Adrenal gland (tissue), 12 donors: ENCODE data around the gene CNTN3. TPM values are rescaled to one million over a fixed set of nuclear protein-coding genes. Genes with fewer than 3 reads are reported as not detected.

ENCODE experiments used
- DNase-seq, 7 donors: peaks; one replicate each; pipeline ENCODE4 v3.0.0-alpha.2; 2019 to 2020
- H3K27ac ChIP-seq, 5 donors: fragments of 200-600 bp; sonication (generic) in 4 of 5; 1 replicate in 3 of 5; 2 replicates in 2 of 5; pipeline versions ENCODE4 v1.5.1 to v1.8.0; 2016 to 2020; ENCODE audit warnings: mild to moderate bottlenecking in 1 of 5
- H3K27me3 ChIP-seq: fragments of 200-600 bp; 2 replicates; pipeline ENCODE4 v1.8.0; 2021
- H3K36me3 ChIP-seq, 2 donors: fragments of 200-600 bp; replicated peaks in 1 of 2; 1 replicate in 1 of 2; 2 replicates in 1 of 2; pipeline versions ENCODE4 v1.5.1 to v1.8.0; 2018 to 2022
- H3K4me1 ChIP-seq, 2 donors: fragments of 200-600 bp; replicated peaks in 1 of 2; 1 replicate in 1 of 2; 2 replicates in 1 of 2; pipeline versions ENCODE4 v1.5.1 to v1.8.0; 2018 to 2021
- H3K4me3 ChIP-seq, 4 donors: fragments of 200-600 bp; sonication (generic) in 3 of 4; one replicate each; pipeline ENCODE4 v1.5.1; 2016 to 2018
- H3K9me3 ChIP-seq, 3 donors: fragments of 200-600 bp; sonication (generic) in 1 of 3; replicated peaks in 1 of 3; 1 replicate in 2 of 3; 2 replicates in 1 of 3; pipeline versions ENCODE4 v1.5.1 to v1.8.0; 2016 to 2021
- CTCF ChIP-seq, 6 experiments: fragments of 450-650 bp in 4 of 6; fragments of 200-600 bp in 2 of 6; sonication (generic) in 1 of 6; IDR thresholded peaks; 1 replicate in 5 of 6; 2 replicates in 1 of 6; pipeline versions ENCODE4 v1.5.1 to v1.8.0; 2016 to 2021; ENCODE audit warnings: antibody characterized with exemption in 6 of 6, mild to moderate bottlenecking in 2 of 6, moderate library complexity in 1 of 6
- POLR2A ChIP-seq, 2 donors: fragments of 450-650 bp; IDR thresholded peaks; one replicate each; pipeline ENCODE4 v1.6.1; 2017; ENCODE audit warnings: antibody characterized with exemption in 2 of 2, mild to moderate bottlenecking in 2 of 2, moderate library complexity in 1 of 2
- WGBS, 4 donors: extraction: QIAGEN DNeasy Blood & Tissue Kit in 2 of 4; methylation state at CpG; one replicate each; pipeline versions ENCODE4 v1.1.5 to v1.1.7; 2013 to 2017; 5-methylcytosine and 5-hydroxymethylcytosine counted together
- intact Hi-C, 2 donors: fragments of 100-400 bp; cut with DNase I; formaldehyde crosslinking; loops; one replicate each; pipeline versions ENCODE4 v1.14.1 to v1.15.0; 2022 to 2023
- polyA plus RNA-seq, 3 donors: library from polyadenylated mRNA; stranded (reverse); fragments of 200-250 nt in 2 of 3; fragments of 350-450 nt in 1 of 3; fragmentation: Illumina TruSeq in 1 of 3; extraction: RNeasy Lipid Tissue Mini Kit (QIAGEN cat#74804) in 1 of 3; gene quantifications; one replicate each; pipeline ENCODE4 v1.2.3, GENCODE V29; 2013 to 2014
- total RNA-seq, 9 donors: library from RNA; depleted of rRNA in 4 of 9; stranded (reverse); fragments of >200 nt in 4 of 9; fragments of 120-200 nt in 1 of 9; fragmentation: NEBNext Ultra II Directional in 1 of 9; extraction: Animal tissue kit (Norgen Biotek cat#: 25700) in 1 of 9; gene quantifications; one replicate each; pipeline versions ENCODE4 v1.1.0 to v1.2.4, GENCODE V29; 2013 to 2023
- donor health status: healthy with polysubstance abuse.
- donor health status: Bipolar disorder and iron deficiency.
- donor health status: DM: yes; HTN: yes; CAD: no.
- donor health status: DM: no; HTN: no; CAD: no.
- donor health status: DM: no; HTN: no; CAD: no.
- donor health status: DM: yes; HTN: yes; CAD: no.

Gene CNTN3
- total and polyA plus RNA-seq, 12 donors, result 0.09 to 6.3 (median 1.5) TPM; not detected in 1

GRCh38 chr3:74599564-74599963, 14.9 kb downstream of the CNTN3 start:
- TF ChIP-seq CTCF (IDR thresholded peaks at IDR 0.05) (no peak), POLR2A (IDR thresholded peaks at IDR 0.05) (no peak)
- Histone ChIP-seq H3K36me3 (no peaks in the 10 kb centered on the region), H3K27me3 (no peaks in the 10 kb centered on the region), H3K4me1 (no peaks in the 10 kb centered on the region), H3K4me3 (no peak overlapping the region), H3K9me3 (no peaks in the 10 kb centered on the region), H3K27ac (no peak overlapping the region)
- intact Hi-C loops, result no loop called here
- no peak for DNase-seq
- 81 to 100% (median 91%) methylated on average over 2 of the region's 2 CpGs for WGBS, 4 donors

GRCh38 chr3:74593152-74593551, 21.3 kb downstream of the CNTN3 start:
- H3K27ac ChIP-seq, result no peak overlapping the region
- WGBS, 4 donors, result 81 to 87% (median 85%) methylated on average over 3 of the region's 3 CpGs
- TF ChIP-seq POLR2A (IDR thresholded peaks at IDR 0.05) (no peak), CTCF (IDR thresholded peaks at IDR 0.05) (no peak)

GRCh38 chr3:74592359-74592758, 22.1 kb downstream of the CNTN3 start:
- Histone ChIP-seq H3K27me3 (no peaks in the 10 kb centered on the region), H3K4me1 (no peaks in the 10 kb centered on the region), H3K4me3 (no peak overlapping the region), H3K36me3 (no peaks in the 10 kb centered on the region), H3K9me3 (no peaks in the 10 kb centered on the region), H3K27ac (no peak overlapping the region)
- intact Hi-C loops, result no loop called here
- TF ChIP-seq POLR2A (IDR thresholded peaks at IDR 0.05) (no peak), CTCF (IDR thresholded peaks at IDR 0.05) (no peak)
- DNase-seq, result no peak
- 34 to 48% (median 43%) methylated on average over 2 of the region's 2 CpGs for WGBS, 4 donors

More at GRCh38 chr3:74593152-74593551, 21.3 kb downstream of the CNTN3 start:
- Histone ChIP-seq H3K27me3 (no peaks in the 10 kb centered on the region), H3K36me3 (no peaks in the 10 kb centered on the region), H3K9me3 (no peaks in the 10 kb centered on the region), H3K4me1 (no peaks in the 10 kb centered on the region), H3K4me3 (no peak overlapping the region)
- DNase-seq, result no peak
- intact Hi-C loops, result no loop called here

GRCh38 chr3:74591946-74592345, 22.5 kb downstream of the CNTN3 start:
- H3K4me1 ChIP-seq, result no peaks in the 10 kb centered on the region
- no peak for DNase-seq
- H3K27ac ChIP-seq, result no peak overlapping the region
- intact Hi-C loops, result no loop called here
- no peaks in the 10 kb centered on the region for H3K36me3 ChIP-seq
- no peak for TF ChIP-seq POLR2A (IDR thresholded peaks at IDR 0.05)
- no peaks in the 10 kb centered on the region for H3K27me3 ChIP-seq
- no peaks in the 10 kb centered on the region for H3K9me3 ChIP-seq
- H3K4me3 ChIP-seq, result no peak overlapping the region

GRCh38 chr3:74591342-74591741, 23.1 kb downstream of the CNTN3 start:
- Histone ChIP-seq H3K4me1 (no peaks in the 10 kb centered on the region), H3K27me3 (no peaks in the 10 kb centered on the region), H3K4me3 (no peak overlapping the region), H3K36me3 (no peaks in the 10 kb centered on the region), H3K9me3 (no peaks in the 10 kb centered on the region), H3K27ac (no peak overlapping the region)
- WGBS, 4 donors, result 73 to 76% (median 75%) methylated on average over 2 of the region's 2 CpGs
- TF ChIP-seq POLR2A (IDR thresholded peaks at IDR 0.05) (no peak), CTCF (IDR thresholded peaks at IDR 0.05) (no peak)
- no peak for DNase-seq
- intact Hi-C loops, result no loop called here
